OCI-LY3 (cell line): ENCODE data around the gene LMO7.

Source experiments
- H2AFZ ChIP-seq: fragments of 200-600, 300-600 bp; shearing (Covaris generic); 2 replicates; pipeline ENCODE4 v1.6.0; 2014; ENCODE audit warnings: antibody characterized with exemption, low read depth, low read length
- H3K27ac ChIP-seq: fragments of 200-600, 300-600 bp; sonication (generic); 2 replicates; pipeline ENCODE4 v1.5.1; 2014; ENCODE audit warnings: mild to moderate bottlenecking, low read length, moderate library complexity, mixed read lengths
- H3K27me3 ChIP-seq: fragments of 200-600, 300-600 bp; sonication (generic); 2 replicates; pipeline ENCODE4 v1.6.1; 2014; ENCODE audit warnings: low read depth, low read length, mixed read lengths
- H3K36me3 ChIP-seq: fragments of 200-600, 300-600 bp; sonication (generic); replicated peaks from 2 replicates; pipeline ENCODE3; 2014; ENCODE audit warnings: low read depth, low read length, mixed read lengths
- H3K4me1 ChIP-seq: fragments of 300-600, 200-600 bp; sonication (generic); 2 replicates; pipeline ENCODE4 v1.6.1; 2014; ENCODE audit warnings: low read length, mixed read lengths
- H3K4me2 ChIP-seq: fragments of 200-600, 300-600 bp; sonication (generic); 2 replicates; pipeline ENCODE4 v1.6.1; 2014; ENCODE audit warnings: low read length, mixed read lengths
- H3K4me3 ChIP-seq: fragments of 300-600, 200-600 bp; sonication (generic); 2 replicates; pipeline ENCODE4 v1.5.1; 2014; ENCODE audit warnings: antibody characterized with exemption, mild to moderate bottlenecking, low read length, moderate library complexity
- H3K79me2 ChIP-seq: fragments of 300-600, 200-600 bp; shearing (Covaris generic); 2 replicates; pipeline ENCODE4 v1.6.1; 2014; ENCODE audit warnings: mild to moderate bottlenecking, low read length, mixed read lengths
- H3K9ac ChIP-seq: fragments of 300-600, 200-600 bp; shearing (Covaris generic); 2 replicates; pipeline ENCODE4 v1.6.0; 2014; ENCODE audit warnings: mild to moderate bottlenecking, low read length, moderate library complexity
- H3K9me3 ChIP-seq: fragments of 200-600, 300-600 bp; shearing (Covaris generic); 2 replicates; pipeline ENCODE4 v1.6.1; 2014; ENCODE audit warnings: low read length, mixed read lengths; ENCODE audit not compliant: insufficient read depth
- H4K20me1 ChIP-seq: fragments of 200-600, 300-600 bp; sonication (generic); 2 replicates; pipeline ENCODE4 v1.6.1; 2016; ENCODE audit warnings: low read length, mixed read lengths; ENCODE audit not compliant: insufficient read depth
- CTCF ChIP-seq: fragments of 200-600, 300-600 bp; sonication (generic); IDR thresholded peaks from 2 replicates; pipeline ENCODE4 v1.5.1; 2014; ENCODE audit warnings: antibody characterized with exemption, low read length, low read depth
- EZH2phosphoT487 ChIP-seq: fragments of 200-600 bp; shearing (Covaris generic); IDR thresholded peaks from 2 replicates; pipeline ENCODE4 v1.6.1; 2018; ENCODE audit warnings: antibody characterized with exemption, mixed run types, low read depth

Gene LMO7

GRCh38 chr13:75771226-75771625 is 135.1 kb downstream of the LMO7 start:
- H2AFZ ChIP-seq: no peak overlapping the region
- peaks cover 8% of the 10 kb centered on the region for H3K4me1 ChIP-seq
- H3K27me3 ChIP-seq: no peaks in the 10 kb centered on the region
- no peak overlapping the region for H3K27ac ChIP-seq
- no peak overlapping the region for H3K4me3 ChIP-seq
- H4K20me1 ChIP-seq: no peaks in the 10 kb centered on the region
- no peak overlapping the region for H3K9ac ChIP-seq
- TF ChIP-seq CTCF (no peak), EZH2phosphoT487 (no peak)
- no peaks in the 10 kb centered on the region for H3K9me3 ChIP-seq
- H3K79me2 ChIP-seq: no peaks in the 10 kb centered on the region
- H3K36me3 ChIP-seq: no peaks in the 10 kb centered on the region
- no peak overlapping the region for H3K4me2 ChIP-seq

GRCh38 chr13:75771818-75772217 is 135.7 kb downstream of the LMO7 start:
- H3K4me1 ChIP-seq: peaks cover 3% of the 10 kb centered on the region
- H4K20me1 ChIP-seq: no peaks in the 10 kb centered on the region
- no peak for TF ChIP-seq CTCF
- TF ChIP-seq EZH2phosphoT487: no peak
- no peaks in the 10 kb centered on the region for H3K79me2 ChIP-seq
- H3K4me3 ChIP-seq: no peak overlapping the region
- H2AFZ ChIP-seq: no peak overlapping the region
- H3K27me3 ChIP-seq: no peaks in the 10 kb centered on the region
- H3K9ac ChIP-seq: no peak overlapping the region
- H3K36me3 ChIP-seq: no peaks in the 10 kb centered on the region
- H3K9me3 ChIP-seq: no peaks in the 10 kb centered on the region
- H3K27ac ChIP-seq: no peak overlapping the region
- no peak overlapping the region for H3K4me2 ChIP-seq

- H3K9ac ChIP-seq: no peak overlapping the region
- no peak overlapping the region for H3K4me3 ChIP-seq
- H3K4me2 ChIP-seq: no peak overlapping the region
- TF ChIP-seq CTCF: no peak
- TF ChIP-seq EZH2phosphoT487: no peak
- H3K79me2 ChIP-seq: no peaks in the 10 kb centered on the region
- H4K20me1 ChIP-seq: no peaks in the 10 kb centered on the region
- H3K9me3 ChIP-seq: no peaks in the 10 kb centered on the region
- H3K4me1 ChIP-seq: no peaks in the 10 kb centered on the region
- no peaks in the 10 kb centered on the region for H3K27me3 ChIP-seq
- no peak overlapping the region for H3K27ac ChIP-seq
- H3K36me3 ChIP-seq: no peaks in the 10 kb centered on the region
- no peak overlapping the region for H2AFZ ChIP-seq
Observed at GRCh38 chr13:75774176-75774575, 138.0 kb downstream of the LMO7 start.

- no peaks in the 10 kb centered on the region for H3K9me3 ChIP-seq
- H4K20me1 ChIP-seq: no peaks in the 10 kb centered on the region
- H3K79me2 ChIP-seq: no peaks in the 10 kb centered on the region
- H2AFZ ChIP-seq: no peak overlapping the region
- H3K27me3 ChIP-seq: no peaks in the 10 kb centered on the region
- no peak overlapping the region for H3K4me3 ChIP-seq
- no peak overlapping the region for H3K27ac ChIP-seq
- H3K9ac ChIP-seq: no peak overlapping the region
- TF ChIP-seq EZH2phosphoT487 (no peak), CTCF (no peak)
- H3K4me2 ChIP-seq: no peak overlapping the region
- no peaks in the 10 kb centered on the region for H3K4me1 ChIP-seq
- no peaks in the 10 kb centered on the region for H3K36me3 ChIP-seq
Observed at GRCh38 chr13:75776550-75776949, 140.4 kb downstream of the LMO7 start.
